NCI-H748 treated with DMSO at 0.1 percent for 48 hours (cell line): ENCODE results near the gene SYNPO2.
A peak's percentile ranks its signal among the peaks of the same experiment; 100 is the strongest.

Experiments used
- DNase-seq: peaks from one replicate; lab custom pipeline; 2025; lab: John Stamatoyannopoulos, UW

SYNPO2 gene

DNA sequence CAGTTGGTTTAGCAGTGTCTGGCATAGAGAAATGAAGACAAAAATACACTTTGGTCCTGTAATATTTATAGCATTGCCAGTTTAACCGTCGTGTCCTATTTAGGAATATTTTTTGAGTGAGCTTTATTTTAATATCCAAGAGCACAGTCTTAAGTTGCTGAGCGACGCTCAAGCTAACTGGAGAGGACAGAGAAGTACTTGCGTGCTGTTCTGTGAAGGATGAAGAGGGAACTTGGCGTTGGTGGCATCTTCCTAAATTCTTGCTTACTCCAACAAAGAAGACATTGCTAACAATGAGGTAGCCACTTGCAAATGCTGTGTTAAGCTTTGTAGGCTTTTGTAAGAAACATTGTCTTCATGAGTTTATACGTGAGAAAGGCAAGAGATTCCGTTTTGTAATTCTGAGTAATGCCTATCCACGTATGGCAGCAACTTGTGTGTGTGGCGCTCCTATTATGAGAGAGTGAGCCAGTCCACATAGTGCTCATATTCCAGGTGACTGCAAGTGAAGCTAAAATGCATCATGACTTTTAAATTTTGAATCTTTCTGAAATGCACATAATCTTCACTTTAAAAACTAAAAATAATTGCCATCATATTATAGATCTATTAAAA is 50.6 kb downstream of the SYNPO2 start:
- no peak for DNase-seq

DNA sequence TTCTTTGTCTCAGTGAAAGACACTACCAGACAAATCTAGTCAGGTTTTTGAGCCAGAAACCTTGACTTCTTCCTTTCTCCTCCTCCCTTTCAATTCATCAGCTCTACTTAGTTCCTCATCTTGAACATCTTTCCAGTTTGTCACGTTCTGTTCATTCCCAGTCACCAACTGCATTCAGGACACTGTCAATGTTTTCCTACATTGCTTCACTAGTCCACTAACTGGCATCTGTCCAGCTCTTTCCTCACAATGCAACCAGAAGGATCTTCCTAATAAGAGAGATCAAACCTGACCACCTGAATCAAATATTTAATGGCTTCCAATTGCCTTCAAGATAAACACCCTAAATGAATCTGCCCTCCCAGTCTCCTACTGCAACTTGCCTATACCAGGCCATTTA is 52.5 kb downstream of the SYNPO2 start:
- peak; percentile 78 for DNase-seq

DNA sequence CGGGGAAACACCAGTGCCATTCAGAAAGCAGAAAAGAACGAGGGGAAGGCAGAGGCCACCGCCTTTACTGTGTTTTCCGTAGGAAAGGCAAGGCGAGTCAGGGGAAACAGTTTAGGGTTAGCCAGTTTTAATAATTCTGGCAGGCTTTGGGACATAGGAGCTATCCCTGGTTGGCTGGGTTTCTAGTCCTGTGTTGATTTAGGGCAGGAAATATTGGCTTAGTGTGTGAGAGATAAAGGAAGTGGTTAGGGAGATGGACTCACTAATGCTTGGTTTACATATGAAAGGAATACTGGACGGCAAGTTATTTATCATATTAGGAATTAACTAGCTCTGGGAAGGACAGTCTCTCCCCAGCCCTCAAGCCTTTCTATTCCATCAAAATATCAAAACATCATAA is 53.1 kb downstream of the SYNPO2 start:
- DNase-seq = peak; percentile 75

DNA sequence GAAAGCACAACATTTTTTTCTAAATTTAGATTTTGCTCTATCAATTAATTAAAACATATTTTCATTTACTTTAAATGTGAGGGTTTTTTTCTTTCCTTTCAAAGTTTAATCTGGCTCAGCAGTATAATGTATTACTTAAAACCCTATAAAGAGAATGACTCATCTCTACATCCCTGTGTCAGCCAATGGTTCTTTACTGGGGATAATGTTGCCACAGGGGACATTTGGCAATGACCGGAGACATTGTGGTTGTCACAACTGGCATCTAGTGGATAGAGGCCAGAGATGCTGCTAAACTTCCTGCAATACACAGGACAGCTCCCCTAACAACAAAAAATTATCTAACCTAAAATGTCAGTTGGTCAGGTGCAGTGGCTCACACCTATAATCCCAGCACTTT is 53.8 kb downstream of the SYNPO2 start:
- DNase-seq = peak; percentile 76

DNA sequence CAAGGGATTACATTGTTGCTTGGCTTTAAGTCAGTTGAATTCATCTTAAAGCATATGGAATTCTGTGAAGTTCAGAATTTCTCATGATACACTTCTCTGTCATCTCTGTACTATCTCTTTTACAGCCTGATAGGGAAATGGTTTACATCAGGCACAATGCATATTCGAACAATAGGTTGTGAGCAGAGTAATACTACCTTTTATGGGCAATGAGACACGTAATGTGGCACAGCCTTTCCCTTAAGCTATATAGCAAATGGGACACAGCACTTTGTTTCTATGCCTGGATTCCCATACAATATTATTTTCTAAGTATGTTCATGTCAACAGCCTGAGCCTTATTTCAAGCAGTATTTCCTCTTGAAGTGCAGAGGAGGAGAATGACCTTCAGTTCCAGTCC is 58.4 kb downstream of the SYNPO2 start:
- DNase-seq = no peak

DNA sequence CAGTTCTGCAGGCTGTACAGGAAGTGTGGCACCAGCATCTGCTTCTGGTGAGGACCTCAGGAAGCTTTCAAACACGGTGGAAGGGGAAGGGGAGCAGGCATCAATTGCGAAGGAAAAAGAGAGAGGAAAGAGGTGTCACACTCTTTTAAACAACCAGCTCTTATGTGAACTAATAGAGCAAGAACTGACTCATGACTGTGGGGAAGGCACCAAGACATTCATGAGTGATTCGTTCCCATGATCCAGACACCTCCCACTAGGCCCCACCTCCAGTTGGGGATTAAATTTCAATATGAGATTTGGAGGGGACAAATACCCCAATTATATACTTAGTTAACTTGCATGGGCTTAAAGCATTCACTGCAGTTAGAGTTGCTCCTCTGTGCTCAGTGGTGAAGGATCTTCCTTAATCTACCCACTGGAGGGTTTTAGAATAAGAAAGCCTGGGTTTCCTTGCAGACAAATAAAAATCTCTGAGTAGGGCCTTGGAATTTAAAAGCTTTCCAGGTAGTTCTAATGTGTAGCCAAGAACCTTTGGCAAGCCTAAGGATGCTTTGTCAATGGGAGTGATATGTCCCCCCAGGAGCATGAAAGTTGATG is 60.0 kb downstream of the SYNPO2 start:
- DNase-seq = no peak

DNA sequence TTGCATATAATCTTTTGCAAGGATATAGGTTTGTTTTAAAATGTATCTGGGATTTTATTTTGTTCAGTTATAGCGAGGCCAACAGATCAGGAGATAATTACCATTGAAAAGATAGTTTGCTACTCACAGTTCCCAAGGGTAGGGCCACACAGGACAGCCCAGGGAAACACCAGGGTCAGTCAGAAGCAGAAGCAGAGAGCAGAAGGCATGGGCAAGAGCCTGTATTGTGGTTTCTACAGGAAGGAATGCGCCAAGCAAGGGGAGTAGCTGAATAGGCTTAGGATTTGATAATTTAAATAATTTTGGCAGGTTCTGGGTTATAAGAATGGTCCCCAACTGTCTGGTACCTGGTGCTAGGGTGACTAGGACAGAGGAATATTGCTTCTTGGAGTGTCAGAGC is 61.6 kb downstream of the SYNPO2 start:
- no peak for DNase-seq

DNA sequence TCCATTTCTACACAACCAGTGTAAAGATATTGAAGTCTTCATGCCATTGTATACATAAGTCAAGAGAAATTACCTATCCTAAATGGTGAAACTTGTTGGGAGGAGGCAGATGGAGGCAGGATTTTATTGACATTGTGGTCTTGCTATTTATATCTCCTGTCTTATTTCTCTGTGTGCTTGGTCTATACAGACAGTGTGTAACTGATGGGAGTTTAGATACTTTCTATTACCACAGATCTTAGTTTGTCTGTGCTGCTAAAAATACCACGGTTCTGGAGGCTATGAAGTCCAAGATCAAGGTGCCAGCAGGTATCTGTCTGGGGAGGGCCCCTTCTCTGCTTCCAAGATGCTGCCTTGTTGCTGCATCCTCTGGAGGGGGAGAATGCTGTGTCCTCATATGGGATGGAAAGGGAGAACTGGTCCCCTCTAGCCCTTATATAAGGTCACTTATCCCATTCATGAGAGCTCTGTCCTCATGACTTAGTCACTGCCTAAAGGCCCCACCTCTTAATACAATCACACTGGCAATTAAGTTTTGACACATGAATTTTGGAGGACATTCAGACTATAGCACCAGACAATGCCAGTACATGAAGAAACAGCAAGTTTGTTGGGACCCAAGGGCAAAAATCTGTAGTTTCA is 62.4 kb downstream of the SYNPO2 start:
- no peak for DNase-seq

DNA sequence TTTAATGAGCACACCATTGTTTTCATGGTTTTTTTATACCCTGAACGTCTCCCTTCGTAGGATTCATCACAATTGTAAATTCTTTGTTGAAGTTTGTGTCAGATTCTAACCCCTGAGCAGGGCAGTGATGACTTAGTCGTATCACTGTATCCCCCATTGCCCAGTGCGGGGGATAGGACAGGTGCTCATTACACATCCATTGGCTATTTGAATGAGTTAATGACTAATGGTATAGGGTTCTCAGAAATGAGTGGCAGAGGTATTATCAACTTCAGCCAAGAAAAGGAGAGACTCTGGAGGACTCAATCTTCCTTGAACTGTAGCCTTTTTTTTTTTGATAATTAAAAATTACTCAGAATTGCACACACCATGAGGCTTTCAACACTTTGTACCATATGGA is 64.6 kb downstream of the SYNPO2 start:
- no peak for DNase-seq

DNA sequence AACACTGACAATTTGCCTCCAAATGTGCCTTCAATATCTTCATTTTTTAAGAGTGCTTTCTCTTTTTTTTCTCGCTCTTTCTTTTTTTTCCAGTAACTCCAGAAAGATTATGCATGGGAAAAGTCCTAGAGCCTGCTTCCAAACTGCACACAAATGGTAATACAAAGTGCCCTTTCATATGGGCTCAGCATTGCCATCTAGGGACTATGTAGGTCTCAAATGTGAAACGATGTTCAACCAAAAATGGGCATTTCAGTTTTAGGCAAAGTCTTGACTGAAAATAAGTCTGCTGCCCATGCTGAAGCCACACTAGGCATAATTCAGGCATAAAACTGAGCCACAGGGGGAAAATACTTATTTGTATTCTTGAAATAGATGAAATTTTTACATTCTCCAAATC is 65.6 kb downstream of the SYNPO2 start:
- peak; percentile 12 for DNase-seq

DNA sequence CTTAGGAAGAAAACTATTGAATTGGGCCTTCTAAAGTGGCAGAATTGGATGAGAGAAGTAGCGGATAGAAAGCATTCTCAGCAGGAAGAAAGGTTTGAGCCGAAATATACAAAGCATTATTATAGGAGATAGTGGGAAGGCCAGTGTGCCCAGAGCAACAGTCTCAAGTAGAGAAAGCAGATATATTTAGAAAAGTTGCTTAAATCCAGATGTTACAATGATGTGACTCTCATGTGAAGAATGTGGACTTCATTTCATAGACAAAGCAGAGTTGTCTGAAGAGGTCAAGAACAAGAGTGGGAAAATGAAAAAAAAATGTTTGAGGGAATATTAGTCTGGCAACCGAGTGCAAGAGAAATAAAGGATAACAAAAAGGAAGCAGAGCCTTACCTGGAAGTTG is 66.9 kb downstream of the SYNPO2 start:
- DNase-seq = no peak

DNA sequence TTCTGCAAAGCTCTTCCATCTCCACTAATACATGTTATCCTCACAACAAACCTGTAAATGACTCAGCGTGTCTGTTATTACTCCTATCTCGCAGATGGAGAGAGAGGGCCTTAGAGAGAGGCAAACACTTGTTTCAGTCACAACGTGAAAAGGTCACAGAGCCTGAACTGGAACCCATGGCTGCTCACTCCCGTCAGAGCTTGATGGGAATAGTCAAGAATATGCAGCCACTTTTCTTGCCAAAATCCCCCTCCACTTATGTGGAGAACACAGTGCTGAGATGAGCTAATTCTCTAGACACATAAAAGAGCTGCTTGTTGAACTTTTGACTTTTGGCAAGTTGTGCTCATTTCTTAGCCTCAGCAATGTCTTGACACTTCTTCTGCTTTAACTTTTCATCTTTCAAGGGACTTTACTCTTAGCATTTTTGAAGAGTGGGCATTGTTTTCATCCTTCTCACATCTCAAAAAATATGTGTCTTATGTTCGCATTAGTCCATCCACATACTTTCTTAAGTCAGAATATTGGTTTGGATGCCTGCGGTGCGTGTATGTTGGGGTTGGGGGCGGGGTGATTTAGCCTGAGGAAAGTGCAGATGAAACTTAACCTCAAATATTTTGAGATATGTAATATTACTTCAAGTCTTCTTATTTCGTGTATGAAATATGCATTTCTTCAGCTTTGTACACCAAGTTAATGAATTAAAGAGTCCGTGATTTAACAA is 69.2 kb downstream of the SYNPO2 start:
- no peak for DNase-seq

DNA sequence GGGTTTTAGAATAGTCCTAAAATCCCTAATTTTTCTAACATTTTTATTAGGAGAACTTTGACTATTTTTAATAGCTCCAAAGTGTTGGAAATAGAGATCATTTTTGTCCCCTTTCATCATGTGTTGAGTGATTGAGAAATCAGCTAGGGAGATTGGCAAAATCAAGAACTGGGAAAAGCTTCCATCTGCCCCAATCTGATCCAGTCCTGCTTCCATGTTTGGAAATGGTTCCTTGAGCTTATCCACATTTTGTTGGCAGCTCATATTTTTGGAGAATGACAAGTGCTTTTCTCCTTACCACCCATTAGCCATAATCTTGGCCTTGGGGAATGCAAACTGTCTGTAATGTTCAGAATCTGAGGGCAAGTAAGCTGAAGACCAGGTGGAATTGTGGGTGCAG is 73.9 kb downstream of the SYNPO2 start:
- DNase-seq = no peak

DNA sequence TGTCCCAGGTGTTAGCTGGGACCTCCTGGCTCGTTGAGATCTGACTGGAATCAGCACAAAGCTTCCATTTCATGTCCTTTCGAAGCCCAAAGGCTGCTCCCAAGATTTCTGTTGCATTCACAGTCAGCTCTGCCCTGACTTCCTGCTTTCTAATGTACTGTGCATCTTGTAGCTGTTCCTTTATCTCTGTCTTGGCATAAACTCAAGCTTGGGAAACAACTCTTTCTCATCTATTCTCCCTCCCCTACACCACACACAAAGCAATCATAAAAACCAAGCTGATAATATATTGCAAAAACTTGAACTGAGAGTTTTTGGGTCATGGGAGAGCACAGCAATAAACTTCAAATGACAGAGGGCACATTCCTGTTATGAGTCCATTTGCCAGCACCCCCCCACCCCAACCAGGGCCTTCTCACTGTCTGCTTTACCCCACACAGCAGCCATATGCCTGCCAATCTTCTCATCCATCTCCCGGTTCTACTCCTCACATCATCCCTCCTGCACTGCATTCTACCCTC is 76.3 kb downstream of the SYNPO2 start:
- no peak for DNase-seq

DNA sequence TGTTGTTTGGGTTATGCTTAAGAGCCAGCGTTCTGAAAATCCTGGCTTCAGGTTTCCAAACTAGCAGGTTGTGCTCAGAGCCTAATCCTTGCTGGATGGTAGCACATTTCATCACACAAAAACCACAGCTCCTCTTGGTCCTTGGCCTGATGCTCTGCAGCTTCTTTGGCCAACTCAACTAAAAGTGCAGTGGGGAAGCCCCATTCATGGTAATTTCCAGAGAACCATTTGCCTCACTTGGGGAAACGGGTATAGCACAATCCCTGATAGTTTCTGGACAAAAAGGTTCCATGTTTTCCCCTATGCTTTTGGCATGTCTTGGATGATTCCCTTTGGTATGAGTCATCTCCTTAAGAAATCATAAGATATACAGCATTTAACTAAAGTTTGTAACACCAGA is 78.7 kb downstream of the SYNPO2 start:
- DNase-seq = no peak

DNA sequence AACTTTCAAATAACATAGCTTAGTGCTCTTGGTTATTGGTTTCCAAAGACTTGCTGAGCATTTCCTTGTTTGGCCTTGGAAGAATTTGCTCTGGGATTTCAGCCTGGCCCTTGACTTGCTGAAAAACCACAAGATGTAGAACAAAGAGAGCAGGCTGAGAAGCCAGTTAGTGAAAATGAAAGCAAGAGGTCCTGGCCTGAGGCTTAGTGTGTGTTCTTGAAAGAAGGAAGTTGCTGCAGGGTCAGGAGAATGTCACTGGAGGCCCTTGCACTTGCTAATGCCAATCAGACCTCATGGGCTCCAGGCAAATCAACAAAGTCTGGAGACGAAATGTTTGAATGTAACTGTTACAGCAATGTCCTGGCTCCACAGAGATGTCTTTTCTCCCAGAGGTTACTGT is 79.4 kb downstream of the SYNPO2 start:
- no peak for DNase-seq

DNA sequence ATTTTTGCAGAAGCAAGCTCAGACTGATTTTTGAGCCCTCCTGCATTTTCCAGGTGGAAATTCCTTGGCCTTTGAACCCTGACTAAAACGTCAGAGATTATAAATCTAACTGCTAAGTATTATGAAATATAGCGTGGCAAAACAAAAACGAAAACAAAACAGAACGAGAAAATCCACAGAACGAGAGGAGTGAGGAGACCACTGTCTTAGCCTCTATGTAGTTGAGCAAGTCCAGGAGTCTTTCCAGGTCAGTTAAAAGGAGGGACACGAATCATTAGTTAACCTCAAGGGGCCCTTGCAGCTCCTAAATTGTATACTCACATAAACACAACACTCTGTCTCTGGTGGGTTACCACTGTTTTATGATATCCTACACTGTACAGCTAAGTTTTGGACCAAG is 80.2 kb downstream of the SYNPO2 start:
- DNase-seq = no peak

DNA sequence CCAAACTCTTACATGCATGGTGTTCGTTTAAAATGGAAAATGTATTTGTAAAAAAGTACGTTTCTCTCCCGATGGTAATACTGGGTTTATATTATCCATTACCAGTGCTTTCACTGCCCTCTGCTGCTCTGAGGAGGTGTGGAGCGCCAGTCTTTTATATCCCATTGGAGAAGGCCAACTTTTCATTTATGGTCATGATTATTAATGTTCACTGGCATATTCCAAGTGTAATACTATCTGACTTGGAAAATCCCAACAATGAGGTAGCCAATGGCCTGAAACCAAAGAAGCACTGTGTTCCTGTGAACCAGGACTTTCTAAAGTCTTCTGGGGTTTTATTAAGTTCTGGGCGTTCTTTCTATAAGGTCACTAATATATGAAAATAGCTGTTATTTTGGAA is 80.7 kb downstream of the SYNPO2 start:
- no peak for DNase-seq

DNA sequence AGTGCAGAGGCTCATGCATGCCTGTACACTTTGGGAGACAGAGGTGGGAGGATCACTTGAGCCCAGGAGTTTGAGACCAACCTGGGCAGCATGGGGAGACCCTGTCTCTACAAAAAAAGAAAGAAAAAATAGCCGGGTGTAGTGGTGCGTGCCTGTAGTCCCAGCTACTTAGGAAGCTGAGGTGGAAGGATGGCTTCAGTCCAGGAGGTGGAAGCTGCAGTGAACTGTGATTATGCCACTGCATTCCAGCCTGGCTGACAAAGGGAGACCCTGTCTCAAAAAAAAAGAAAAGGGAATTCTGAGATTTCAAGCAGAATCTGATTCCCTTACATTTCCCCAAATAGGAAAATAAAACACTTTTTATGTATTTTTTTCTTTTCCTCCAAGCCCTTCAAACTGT is 83.5 kb downstream of the SYNPO2 start:
- DNase-seq = no peak

DNA sequence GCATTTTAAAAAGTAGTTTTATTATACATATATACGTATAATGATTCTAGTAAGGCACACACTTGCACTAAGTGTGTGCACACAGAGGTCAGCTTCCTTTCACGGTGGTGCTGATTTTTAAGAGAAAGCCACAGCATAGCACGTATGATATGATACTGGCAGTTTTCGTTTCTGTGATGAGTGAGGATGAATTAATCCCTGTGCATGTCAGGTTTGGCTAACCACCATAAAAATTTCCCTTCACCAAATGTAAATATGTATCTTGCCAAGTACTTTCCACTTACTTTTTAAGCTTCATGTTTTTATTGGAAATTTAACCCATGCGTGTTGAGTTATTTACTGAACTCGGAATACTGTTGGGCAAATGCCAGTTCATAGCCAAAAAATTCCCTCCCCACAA is 84.6 kb downstream of the SYNPO2 start:
- no peak for DNase-seq

DNA sequence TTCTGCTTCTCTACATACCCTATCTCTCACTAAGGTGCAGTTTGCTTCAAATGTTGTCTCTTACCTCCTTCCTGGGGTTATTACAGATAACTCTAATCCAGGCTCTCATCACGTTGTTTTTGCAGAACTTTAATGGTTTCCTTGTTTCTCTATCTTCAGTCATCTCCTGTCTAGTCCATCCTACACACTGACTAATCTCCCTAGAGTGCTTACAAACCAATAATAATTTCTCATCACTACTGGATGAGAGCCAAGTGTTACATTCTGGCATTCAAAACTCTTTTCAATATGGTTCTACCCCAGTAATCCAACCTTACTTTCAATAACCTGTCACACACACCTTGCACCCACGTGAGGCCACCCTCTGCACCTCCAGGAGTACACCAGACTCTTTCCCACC is 86.1 kb downstream of the SYNPO2 start:
- no peak for DNase-seq

DNA sequence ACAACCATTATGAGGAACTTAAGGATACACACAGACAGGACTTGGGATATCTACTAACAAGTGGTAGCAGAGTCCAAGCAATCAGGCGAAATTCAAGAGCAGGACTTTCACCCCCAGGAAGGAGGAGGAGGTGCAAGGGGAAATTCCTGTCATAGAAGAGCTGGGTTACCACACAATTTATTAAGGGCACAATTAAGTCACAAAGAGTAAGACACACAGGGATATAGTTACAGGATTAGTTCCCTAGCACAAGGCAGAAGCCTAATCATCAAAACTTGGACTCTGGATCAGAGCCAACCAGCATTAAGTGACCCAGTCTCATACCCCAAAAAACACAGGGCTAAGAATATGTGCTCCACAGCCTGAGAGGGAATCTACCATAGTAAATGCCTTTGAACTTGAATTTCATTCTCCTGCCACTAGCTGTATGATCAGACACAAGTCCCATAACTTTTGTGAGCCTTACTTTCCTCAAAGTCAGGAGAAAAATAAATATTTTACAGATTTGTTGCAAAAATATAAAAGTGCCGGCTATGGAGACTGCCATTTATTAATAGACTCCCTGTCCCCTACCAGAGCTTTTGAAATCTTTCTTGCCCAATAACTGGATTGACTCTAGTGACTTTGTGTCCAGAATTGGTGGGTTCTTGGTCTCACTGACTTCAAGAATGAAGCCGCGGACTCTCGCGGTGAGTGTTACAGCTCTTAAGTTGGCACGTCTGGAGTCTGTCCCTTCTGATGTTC is 87.0 kb downstream of the SYNPO2 start:
- DNase-seq = no peak
